A549 (cell line): ENCODE results near the gene CHSY3. TPM values are rescaled to one million over a fixed set of nuclear protein-coding genes. Genes with fewer than 3 reads are reported as not detected.

Experiments used
- ATAC-seq, 2 experiments: fragments of 200-7000 bp in 1 of 2; fragments of >200 bp in 1 of 2; cut with Nextera tagmentation in 1 of 2; cut with Tn5 transposase in 1 of 2; 3 replicates each; pipeline versions ENCODE4 v1.8.0 to v1.9.1; 2018 to 2020; ENCODE audit warnings: mild to moderate bottlenecking in 1 of 2, moderate library complexity in 1 of 2
- CTCF ChIA-PET: fragments of 300-600 bp; sonication (Branson Sonifier 250); formaldehyde crosslinking; extraction: SDS; loops from one replicate; lab custom pipeline; 2021; ENCODE audit warnings: antibody characterized with exemption, inconsistent platforms; lab: Yijun Ruan, JAX
- POLR2A ChIA-PET: fragments of 350-600 bp; formaldehyde crosslinking; extraction: SDS; loops from one replicate; lab custom pipeline; 2021; ENCODE audit warnings: antibody characterized with exemption, inconsistent platforms; lab: Yijun Ruan, JAX
- DNase-seq, 2 experiments: peaks; one replicate each; pipeline versions ENCODE4 v3.0.0 to v3.0.0-alpha.2; 2011 to 2016; ENCODE audit warnings: low read depth in 1 of 2, low spot score in 1 of 2
- FAIRE-seq: peaks from 2 replicates; lab custom pipeline; 2011; peaks lifted over from hg19 to GRCh38; lab: Jason Lieb, UNC
- H3K27ac ChIP-seq, 2 experiments: fragments of >200 bp; sonication (Bioruptor Twin); formaldehyde crosslinking; 3 replicates each; pipeline ENCODE4 v1.5.1; 2016 to 2017
- H3K4me1 ChIP-seq: fragments of >200 bp; sonication (Bioruptor Twin); formaldehyde crosslinking; 3 replicates; pipeline ENCODE4 v1.6.1; 2016
- H3K4me2 ChIP-seq: fragments of >200 bp; sonication (Bioruptor Twin); formaldehyde crosslinking; 3 replicates; pipeline ENCODE4 v1.6.1; 2016
- H3K4me3 ChIP-seq: fragments of >200 bp; sonication (Bioruptor Twin); formaldehyde crosslinking; 3 replicates; pipeline ENCODE4 v1.5.1; 2016
- H3K9me3 ChIP-seq: fragments of >200 bp; sonication (Bioruptor Twin); formaldehyde crosslinking; 3 replicates; pipeline ENCODE4 v1.6.1; 2016
- FOXS1 ChIP-seq: fragments of 250-450 bp; sonication (Bioruptor Pico); IDR thresholded peaks from 2 replicates; pipeline ENCODE4 v1.5.0; 2020; ENCODE audit warnings: mild to moderate bottlenecking, moderate library complexity
- HOXA7 ChIP-seq: fragments of 250-450 bp; sonication (Bioruptor Pico); IDR thresholded peaks from 2 replicates; pipeline ENCODE4 v1.5.0; 2020; ENCODE audit warnings: mild to moderate bottlenecking, moderate library complexity
- MAZ ChIP-seq: fragments of 150-350 bp; IDR thresholded peaks from 2 replicates; pipeline ENCODE4 v1.6.1; 2014; ENCODE audit warnings: antibody characterized with exemption, low read depth, low read length, borderline replicate concordance
- NR3C1 ChIP-seq: fragments of >200 bp; sonication (Bioruptor Twin); formaldehyde crosslinking; IDR thresholded peaks from 3 replicates; pipeline ENCODE4 v1.6.1; 2017
- POLR2A ChIP-seq: IDR thresholded peaks from 2 replicates; pipeline ENCODE4 v1.6.1; 2012; ENCODE audit warnings: mild to moderate bottlenecking, low read length
- RNF2 ChIP-seq: fragments of 200-600 bp; sonication (generic); IDR thresholded peaks from 2 replicates; pipeline ENCODE4 v1.6.1; 2016; ENCODE audit warnings: low read depth, mild to moderate bottlenecking, antibody characterized with exemption, moderate library complexity, borderline replicate concordance
- SMC3 ChIP-seq: fragments of >200 bp; sonication (Bioruptor Twin); formaldehyde crosslinking; IDR thresholded peaks from 3 replicates; pipeline ENCODE4 v1.6.1; 2018; ENCODE audit warnings: inconsistent platforms
- TFCP2L1 ChIP-seq: fragments of 250-450 bp; sonication (Bioruptor Pico); IDR thresholded peaks from 2 replicates; pipeline ENCODE4 v1.5.0; 2021; ENCODE audit warnings: mild to moderate bottlenecking
- WGBS: methylation state at CpG from one replicate; pipeline ENCODE4 v1.1.6; 2017; ENCODE audit errors: missing lambda C conversion rate; 5-methylcytosine and 5-hydroxymethylcytosine counted together
- polyA plus RNA-seq, 4 experiments: library from polyadenylated mRNA; depleted of rRNA in 3 of 4; stranded (reverse); fragments of >200 nt; fragmentation: RNase III in 1 of 4; extraction: RNeasy Plus Mini Kit Qiagen cat#74134 plus additional on column Dnase treatment in 1 of 4; gene quantifications; 2 replicates in 3 of 4; 3 replicates in 1 of 4; pipeline ENCODE4 v1.2.3, GENCODE V29; 2011 to 2017
- TF ChIP-seq, protein P1 (sequence below): IDR thresholded peaks from 2 replicates; pipeline ENCODE4 v1.6.1; 2012
- TF ChIP-seq, protein P2 (sequence below): fragments of 450-650 bp; IDR thresholded peaks from 2 replicates; pipeline ENCODE4 v1.6.1; 2014; ENCODE audit warnings: antibody characterized with exemption
- TF ChIP-seq, protein P3 (sequence below): fragments of >200 bp; sonication (Bioruptor Twin); formaldehyde crosslinking; IDR thresholded peaks from 2 replicates; pipeline ENCODE4 v1.6.1; 2016
- TF ChIP-seq, protein P4 (sequence below): fragments of >200 bp; sonication (Bioruptor Twin); formaldehyde crosslinking; IDR thresholded peaks from 3 replicates; pipeline ENCODE4 v1.5.1; 2016
- TF ChIP-seq, protein P5 (sequence below): fragments of 200-600 bp; sonication (generic); IDR thresholded peaks from 2 replicates; pipeline ENCODE4 v1.6.1; 2016; ENCODE audit warnings: antibody characterized with exemption, mild to moderate bottlenecking, moderate library complexity

CHSY3 gene
- polyA plus RNA-seq, 2 of the 4 experiments (the other 2 are of a cell fraction): 0.06 to 0.12 TPM

DNA sequence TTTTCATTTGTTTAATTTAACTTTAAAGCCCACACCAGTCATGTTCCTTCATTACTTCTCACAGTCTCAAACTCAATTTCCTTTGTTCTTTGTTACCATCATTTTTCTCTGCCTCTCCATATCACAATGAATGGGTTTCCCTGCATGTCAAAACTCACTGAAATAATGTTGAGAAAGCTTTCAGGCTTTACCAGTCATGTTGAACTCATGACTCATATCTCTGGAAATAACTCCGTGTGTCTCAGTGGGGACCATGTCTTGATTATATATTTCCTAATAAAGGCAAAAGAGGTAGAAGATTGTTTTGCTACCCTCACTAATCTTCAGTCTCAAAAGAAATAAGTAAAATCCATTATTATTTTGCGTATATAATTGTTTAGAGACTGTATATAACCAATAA lies 231.2 kb downstream of the CHSY3 start:
- FAIRE-seq: no peak

DNA sequence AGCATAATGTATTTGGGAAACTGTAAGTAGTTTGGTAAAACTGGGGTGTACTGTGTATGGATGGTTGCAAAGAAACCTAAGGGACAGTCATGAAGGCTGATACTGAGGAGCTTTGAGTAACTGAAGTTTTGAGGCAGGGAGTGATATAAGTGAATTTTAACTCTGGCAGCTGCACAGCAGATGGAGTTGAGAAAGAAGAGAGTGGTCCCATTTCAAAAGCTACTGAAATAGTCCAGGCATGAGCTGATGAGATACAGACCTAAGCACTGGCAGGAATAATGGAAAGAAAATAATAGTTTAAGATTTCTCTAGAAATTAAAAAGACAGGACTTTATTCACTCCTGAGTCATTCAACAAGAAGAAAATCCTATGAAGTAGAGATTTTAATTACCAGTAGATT lies 232.0 kb downstream of the CHSY3 start:
- TF ChIP-seq POLR2A (no peak), MAZ (no peak), SMC3 (no peak), NR3C1 (no peak), HOXA7 (CRISPR knock-in tag) (no peak)
- TF ChIP-seq, protein P1, sequence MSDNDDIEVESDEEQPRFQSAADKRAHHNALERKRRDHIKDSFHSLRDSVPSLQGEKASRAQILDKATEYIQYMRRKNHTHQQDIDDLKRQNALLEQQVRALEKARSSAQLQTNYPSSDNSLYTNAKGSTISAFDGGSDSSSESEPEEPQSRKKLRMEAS: no peak
- TF ChIP-seq, protein P2, sequence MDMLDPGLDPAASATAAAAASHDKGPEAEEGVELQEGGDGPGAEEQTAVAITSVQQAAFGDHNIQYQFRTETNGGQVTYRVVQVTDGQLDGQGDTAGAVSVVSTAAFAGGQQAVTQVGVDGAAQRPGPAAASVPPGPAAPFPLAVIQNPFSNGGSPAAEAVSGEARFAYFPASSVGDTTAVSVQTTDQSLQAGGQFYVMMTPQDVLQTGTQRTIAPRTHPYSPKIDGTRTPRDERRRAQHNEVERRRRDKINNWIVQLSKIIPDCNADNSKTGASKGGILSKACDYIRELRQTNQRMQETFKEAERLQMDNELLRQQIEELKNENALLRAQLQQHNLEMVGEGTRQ: no peak
- TF ChIP-seq, protein P3, sequence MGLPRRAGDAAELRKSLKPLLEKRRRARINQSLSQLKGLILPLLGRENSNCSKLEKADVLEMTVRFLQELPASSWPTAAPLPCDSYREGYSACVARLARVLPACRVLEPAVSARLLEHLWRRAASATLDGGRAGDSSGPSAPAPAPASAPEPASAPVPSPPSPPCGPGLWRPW: no peak
- TF ChIP-seq, protein P4, sequence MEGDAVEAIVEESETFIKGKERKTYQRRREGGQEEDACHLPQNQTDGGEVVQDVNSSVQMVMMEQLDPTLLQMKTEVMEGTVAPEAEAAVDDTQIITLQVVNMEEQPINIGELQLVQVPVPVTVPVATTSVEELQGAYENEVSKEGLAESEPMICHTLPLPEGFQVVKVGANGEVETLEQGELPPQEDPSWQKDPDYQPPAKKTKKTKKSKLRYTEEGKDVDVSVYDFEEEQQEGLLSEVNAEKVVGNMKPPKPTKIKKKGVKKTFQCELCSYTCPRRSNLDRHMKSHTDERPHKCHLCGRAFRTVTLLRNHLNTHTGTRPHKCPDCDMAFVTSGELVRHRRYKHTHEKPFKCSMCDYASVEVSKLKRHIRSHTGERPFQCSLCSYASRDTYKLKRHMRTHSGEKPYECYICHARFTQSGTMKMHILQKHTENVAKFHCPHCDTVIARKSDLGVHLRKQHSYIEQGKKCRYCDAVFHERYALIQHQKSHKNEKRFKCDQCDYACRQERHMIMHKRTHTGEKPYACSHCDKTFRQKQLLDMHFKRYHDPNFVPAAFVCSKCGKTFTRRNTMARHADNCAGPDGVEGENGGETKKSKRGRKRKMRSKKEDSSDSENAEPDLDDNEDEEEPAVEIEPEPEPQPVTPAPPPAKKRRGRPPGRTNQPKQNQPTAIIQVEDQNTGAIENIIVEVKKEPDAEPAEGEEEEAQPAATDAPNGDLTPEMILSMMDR: no peak
- TF ChIP-seq, all 56 proteins: peak for 0
- no peaks in the 10 kb centered on the region for H3K9me3 ChIP-seq
- H3K27ac ChIP-seq: no peak overlapping the region
- POLR2A ChIA-PET: no interaction called here
- no peak overlapping the region for H3K4me2 ChIP-seq
- H3K4me3 ChIP-seq: no peak overlapping the region
- DNase-seq (no peak), ATAC-seq (no peak), FAIRE-seq (no peak)
- CTCF ChIA-PET: no interaction called here
- H3K4me1 ChIP-seq: no peaks in the 10 kb centered on the region

More for the DNA sequence above, 231.2 kb downstream of the CHSY3 start:
- H3K4me2 ChIP-seq: no peak overlapping the region
- H3K4me1 ChIP-seq: no peaks in the 10 kb centered on the region
- H3K9me3 ChIP-seq: no peaks in the 10 kb centered on the region
- ATAC-seq: no peak
- 32% methylated on average over 2 of the region's 2 CpGs for WGBS
- TF ChIP-seq, protein P4: no peak
- TF ChIP-seq RNF2: no peak
- TF ChIP-seq HOXA7 (CRISPR knock-in tag): no peak
- no peak for TF ChIP-seq TFCP2L1 (CRISPR knock-in tag)
- no peak for TF ChIP-seq FOXS1
- POLR2A ChIA-PET: no interaction called here
- H3K27ac ChIP-seq: no peak overlapping the region
- H3K4me3 ChIP-seq: no peak overlapping the region
- no peak for DNase-seq
- CTCF ChIA-PET: no interaction called here

DNA sequence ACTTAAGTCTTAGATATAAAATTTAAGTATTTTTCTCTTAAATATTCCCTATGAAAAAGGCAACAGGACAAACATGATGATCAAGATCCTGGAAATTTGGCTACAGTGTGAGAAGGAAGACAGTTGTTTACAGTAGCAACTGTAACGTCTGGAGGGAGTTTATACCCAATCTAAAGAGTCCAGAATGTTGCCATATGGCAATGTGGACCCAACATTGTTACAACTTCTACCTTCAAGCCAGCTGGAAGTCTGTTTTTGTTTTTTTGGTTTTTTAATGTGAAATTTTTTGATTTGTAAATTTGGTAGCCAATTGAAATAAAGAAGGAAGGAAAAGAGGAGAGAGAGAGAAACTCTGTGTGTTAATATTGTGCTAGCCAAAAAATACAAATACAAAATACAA lies 233.4 kb downstream of the CHSY3 start:
- Histone ChIP-seq H3K4me1 (no peaks in the 10 kb centered on the region), H3K27ac (no peak overlapping the region), H3K4me2 (no peak overlapping the region), H3K9me3 (no peaks in the 10 kb centered on the region), H3K4me3 (no peak overlapping the region)
- CTCF ChIA-PET: no interaction called here
- DNase-seq: no peak
- FAIRE-seq: no peak
- TF ChIP-seq, protein P5, sequence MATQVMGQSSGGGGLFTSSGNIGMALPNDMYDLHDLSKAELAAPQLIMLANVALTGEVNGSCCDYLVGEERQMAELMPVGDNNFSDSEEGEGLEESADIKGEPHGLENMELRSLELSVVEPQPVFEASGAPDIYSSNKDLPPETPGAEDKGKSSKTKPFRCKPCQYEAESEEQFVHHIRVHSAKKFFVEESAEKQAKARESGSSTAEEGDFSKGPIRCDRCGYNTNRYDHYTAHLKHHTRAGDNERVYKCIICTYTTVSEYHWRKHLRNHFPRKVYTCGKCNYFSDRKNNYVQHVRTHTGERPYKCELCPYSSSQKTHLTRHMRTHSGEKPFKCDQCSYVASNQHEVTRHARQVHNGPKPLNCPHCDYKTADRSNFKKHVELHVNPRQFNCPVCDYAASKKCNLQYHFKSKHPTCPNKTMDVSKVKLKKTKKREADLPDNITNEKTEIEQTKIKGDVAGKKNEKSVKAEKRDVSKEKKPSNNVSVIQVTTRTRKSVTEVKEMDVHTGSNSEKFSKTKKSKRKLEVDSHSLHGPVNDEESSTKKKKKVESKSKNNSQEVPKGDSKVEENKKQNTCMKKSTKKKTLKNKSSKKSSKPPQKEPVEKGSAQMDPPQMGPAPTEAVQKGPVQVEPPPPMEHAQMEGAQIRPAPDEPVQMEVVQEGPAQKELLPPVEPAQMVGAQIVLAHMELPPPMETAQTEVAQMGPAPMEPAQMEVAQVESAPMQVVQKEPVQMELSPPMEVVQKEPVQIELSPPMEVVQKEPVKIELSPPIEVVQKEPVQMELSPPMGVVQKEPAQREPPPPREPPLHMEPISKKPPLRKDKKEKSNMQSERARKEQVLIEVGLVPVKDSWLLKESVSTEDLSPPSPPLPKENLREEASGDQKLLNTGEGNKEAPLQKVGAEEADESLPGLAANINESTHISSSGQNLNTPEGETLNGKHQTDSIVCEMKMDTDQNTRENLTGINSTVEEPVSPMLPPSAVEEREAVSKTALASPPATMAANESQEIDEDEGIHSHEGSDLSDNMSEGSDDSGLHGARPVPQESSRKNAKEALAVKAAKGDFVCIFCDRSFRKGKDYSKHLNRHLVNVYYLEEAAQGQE: no peak
- ATAC-seq: no peak
- POLR2A ChIA-PET: no interaction called here
- WGBS: 4% methylated on average over 1 of the region's 1 CpG
